Ascending aorta (tissue), 2 donors: ENCODE measurements around the gene NLRP12. TPM values are rescaled to one million over a fixed set of nuclear protein-coding genes. Genes with fewer than 3 reads are reported as not detected.

ENCODE experiments used
- DNase-seq, 2 donors: peaks; one replicate each; pipeline ENCODE4 v3.0.0-alpha.2; 2019; ENCODE audit warnings: low spot score in 2 of 2
- H3K27ac ChIP-seq, 2 donors: fragments of 200-600 bp; sonication (generic); one replicate each; pipeline ENCODE4 v1.5.1; 2016 to 2017; ENCODE audit warnings: mild to moderate bottlenecking in 1 of 2
- H3K27me3 ChIP-seq: fragments of 200-600 bp; sonication (generic); one replicate; pipeline ENCODE4 v1.5.1; 2017
- H3K36me3 ChIP-seq, 2 donors: fragments of 200-600 bp; sonication (generic); one replicate each; pipeline ENCODE4 v1.5.1; 2016
- H3K4me1 ChIP-seq, 2 donors: fragments of 200-600 bp; sonication (generic); one replicate each; pipeline ENCODE4 v1.5.1; 2016 to 2017; ENCODE audit warnings: mild to moderate bottlenecking in 1 of 2
- H3K4me3 ChIP-seq, 2 donors: fragments of 200-600 bp; sonication (generic); one replicate each; pipeline ENCODE4 v1.5.1; 2016 to 2017; ENCODE audit warnings: mild to moderate bottlenecking in 1 of 2
- H3K9me3 ChIP-seq, 2 donors: fragments of 200-600 bp; sonication (generic); one replicate each; pipeline ENCODE4 v1.5.1; 2016
- intact Hi-C: fragments of 100-400 bp; cut with DNase I; formaldehyde crosslinking; loops from one replicate; pipeline ENCODE4 v1.15.1; 2023
- total RNA-seq: library from RNA; depleted of rRNA; stranded (reverse); fragments of >200 nt; gene quantifications from one replicate; pipeline ENCODE4 v1.1.0, GENCODE V29; 2016
- TF ChIP-seq, protein P1 (sequence below), 3 experiments: fragments of 200-600 bp in 2 of 3; fragments of 450-650 bp in 1 of 3; sonication (generic) in 2 of 3; IDR thresholded peaks; one replicate each; pipeline ENCODE4 v1.5.1; 2016 to 2019; ENCODE audit warnings: antibody characterized with exemption in 3 of 3, mild to moderate bottlenecking in 1 of 3, moderate library complexity in 1 of 3

The NLRP12 gene
- total RNA-seq, 1 donor from 2014 or later: not detected

DNA sequence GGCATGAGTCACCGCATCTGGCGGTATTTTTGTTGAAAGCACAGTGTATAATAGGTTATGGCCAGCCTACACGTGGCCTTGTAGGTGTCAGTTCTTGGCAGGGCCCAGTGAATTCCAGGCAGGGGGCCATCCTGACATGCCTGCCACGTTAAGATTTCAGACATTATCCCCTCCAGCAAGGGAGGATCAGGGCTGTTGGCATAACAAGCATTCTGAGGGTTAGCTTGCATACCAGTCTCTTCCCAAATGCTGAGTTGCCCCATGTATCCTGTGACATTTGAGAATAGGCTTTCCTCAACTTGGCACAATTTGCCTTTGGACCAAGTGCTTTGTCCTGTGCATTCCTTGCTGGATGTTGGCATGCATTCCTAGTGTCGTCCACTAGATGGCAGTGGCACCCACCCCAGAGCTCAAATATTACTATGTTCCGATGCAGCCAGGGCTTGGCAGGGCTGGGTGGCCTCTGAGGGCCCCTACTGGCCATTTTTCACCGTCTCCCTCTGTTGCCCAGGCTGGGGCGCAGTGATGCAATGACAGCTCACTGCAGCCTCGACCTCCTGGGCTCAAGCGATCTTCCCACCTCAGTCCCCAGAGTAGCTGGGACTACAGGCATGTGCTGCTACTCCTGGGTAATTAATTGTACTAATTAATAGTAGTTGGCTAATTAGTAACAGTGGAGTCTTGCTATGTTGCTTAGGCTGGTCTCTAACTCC, 31.2 kb downstream of the NLRP12 start:
- Histone ChIP-seq H3K27me3 (no peaks in the 10 kb centered on the region), H3K4me3 (no peak overlapping the region), H3K36me3 (no peaks in the 10 kb centered on the region), H3K4me1 (no peaks in the 10 kb centered on the region), H3K9me3 (no peaks in the 10 kb centered on the region), H3K27ac (no peak overlapping the region)
- intact Hi-C loops: loop anchor here (5.0 kb wide), 2 partner anchors 234 to 596 kb away; no protein-coding TSS in a partner anchor
- peak; percentile 43 to 90 for DNase-seq
- TF ChIP-seq, protein P1, sequence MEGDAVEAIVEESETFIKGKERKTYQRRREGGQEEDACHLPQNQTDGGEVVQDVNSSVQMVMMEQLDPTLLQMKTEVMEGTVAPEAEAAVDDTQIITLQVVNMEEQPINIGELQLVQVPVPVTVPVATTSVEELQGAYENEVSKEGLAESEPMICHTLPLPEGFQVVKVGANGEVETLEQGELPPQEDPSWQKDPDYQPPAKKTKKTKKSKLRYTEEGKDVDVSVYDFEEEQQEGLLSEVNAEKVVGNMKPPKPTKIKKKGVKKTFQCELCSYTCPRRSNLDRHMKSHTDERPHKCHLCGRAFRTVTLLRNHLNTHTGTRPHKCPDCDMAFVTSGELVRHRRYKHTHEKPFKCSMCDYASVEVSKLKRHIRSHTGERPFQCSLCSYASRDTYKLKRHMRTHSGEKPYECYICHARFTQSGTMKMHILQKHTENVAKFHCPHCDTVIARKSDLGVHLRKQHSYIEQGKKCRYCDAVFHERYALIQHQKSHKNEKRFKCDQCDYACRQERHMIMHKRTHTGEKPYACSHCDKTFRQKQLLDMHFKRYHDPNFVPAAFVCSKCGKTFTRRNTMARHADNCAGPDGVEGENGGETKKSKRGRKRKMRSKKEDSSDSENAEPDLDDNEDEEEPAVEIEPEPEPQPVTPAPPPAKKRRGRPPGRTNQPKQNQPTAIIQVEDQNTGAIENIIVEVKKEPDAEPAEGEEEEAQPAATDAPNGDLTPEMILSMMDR (IDR thresholded peaks at IDR 0.05): peak; percentile 84 to 97 (median 90)

- H3K9me3 ChIP-seq: no peaks in the 10 kb centered on the region
- DNase-seq: no peak
- H3K4me3 ChIP-seq: no peak overlapping the region
- no peaks in the 10 kb centered on the region for H3K4me1 ChIP-seq
- no peaks in the 10 kb centered on the region for H3K36me3 ChIP-seq
- no peaks in the 10 kb centered on the region for H3K27me3 ChIP-seq
- intact Hi-C loops: loop anchor here (5.0 kb wide), 2 partner anchors 237 to 593 kb away; no protein-coding TSS in a partner anchor
- no peak overlapping the region for H3K27ac ChIP-seq
- TF ChIP-seq, protein P1 (IDR thresholded peaks at IDR 0.05): no peak
Observed at GRCh38 chr19:53789708-53790678, 34.1 kb downstream of the NLRP12 start.

GRCh38 chr19:53787266-53787665, 36.8 kb downstream of the NLRP12 start:
- Histone ChIP-seq H3K4me3 (no peak overlapping the region), H3K4me1 (no peaks in the 10 kb centered on the region), H3K36me3 (no peaks in the 10 kb centered on the region), H3K27me3 (no peaks in the 10 kb centered on the region), H3K9me3 (no peaks in the 10 kb centered on the region), H3K27ac (no peak overlapping the region)
- intact Hi-C loops: no loop called here
- TF ChIP-seq, protein P1 (IDR thresholded peaks at IDR 0.05): no peak
- no peak for DNase-seq

DNA sequence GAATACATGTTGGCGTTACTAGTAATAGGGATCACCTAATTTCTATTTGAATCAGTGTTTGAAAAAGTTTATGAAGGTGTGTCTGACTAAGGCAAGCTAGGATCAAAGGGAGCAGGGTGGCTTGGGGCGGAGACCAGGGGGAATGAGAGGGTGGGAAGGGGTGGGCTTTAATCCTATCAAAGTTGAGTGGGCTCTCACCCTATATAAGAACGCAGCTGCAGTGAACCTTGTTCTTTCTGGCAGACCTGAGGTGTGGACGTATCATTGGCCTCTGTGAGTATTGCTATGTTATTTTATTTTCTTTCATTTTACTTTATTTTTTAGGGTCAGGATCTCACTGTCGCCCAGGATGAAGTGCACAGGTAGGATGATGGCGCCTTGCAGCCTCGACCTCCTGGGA, 37.4 kb downstream of the NLRP12 start:
- H3K27ac ChIP-seq: no peak overlapping the region

GRCh38 chr19:53785196-53785889, 38.8 kb downstream of the NLRP12 start:
- Histone ChIP-seq H3K4me1 (no peaks in the 10 kb centered on the region), H3K27me3 (no peaks in the 10 kb centered on the region), H3K27ac (no peak overlapping the region), H3K36me3 (no peaks in the 10 kb centered on the region), H3K4me3 (no peak overlapping the region), H3K9me3 (no peaks in the 10 kb centered on the region)
- TF ChIP-seq, protein P1 (IDR thresholded peaks at IDR 0.05): no peak
- no peak for DNase-seq
- intact Hi-C loops: no loop called here

More for the DNA sequence above, 37.4 kb downstream of the NLRP12 start:
- no peak for DNase-seq
- H3K4me1 ChIP-seq: no peaks in the 10 kb centered on the region
- TF ChIP-seq, protein P1 (IDR thresholded peaks at IDR 0.05): no peak
- no peaks in the 10 kb centered on the region for H3K36me3 ChIP-seq
- intact Hi-C loops: no loop called here
- H3K4me3 ChIP-seq: no peak overlapping the region
- no peaks in the 10 kb centered on the region for H3K27me3 ChIP-seq
- H3K9me3 ChIP-seq: no peaks in the 10 kb centered on the region
